Suppressor macrophage treated with lipopolysaccharide for 1 hour (primary cell): Measurements from ENCODE around the gene FAM76A.
A peak's percentile ranks its signal among the peaks of the same experiment; 100 is the strongest.
"Not testable (repeated sequence)": the region's sequence is repeated elsewhere in the genome, so short reads cannot be mapped to it uniquely, and the experiment has no call there.

ENCODE experiments used
- DNase-seq, 3 donors: peaks; one replicate each; pipeline ENCODE4 v3.0.0-alpha.2; 2020 to 2022

FAM76A gene

DNA sequence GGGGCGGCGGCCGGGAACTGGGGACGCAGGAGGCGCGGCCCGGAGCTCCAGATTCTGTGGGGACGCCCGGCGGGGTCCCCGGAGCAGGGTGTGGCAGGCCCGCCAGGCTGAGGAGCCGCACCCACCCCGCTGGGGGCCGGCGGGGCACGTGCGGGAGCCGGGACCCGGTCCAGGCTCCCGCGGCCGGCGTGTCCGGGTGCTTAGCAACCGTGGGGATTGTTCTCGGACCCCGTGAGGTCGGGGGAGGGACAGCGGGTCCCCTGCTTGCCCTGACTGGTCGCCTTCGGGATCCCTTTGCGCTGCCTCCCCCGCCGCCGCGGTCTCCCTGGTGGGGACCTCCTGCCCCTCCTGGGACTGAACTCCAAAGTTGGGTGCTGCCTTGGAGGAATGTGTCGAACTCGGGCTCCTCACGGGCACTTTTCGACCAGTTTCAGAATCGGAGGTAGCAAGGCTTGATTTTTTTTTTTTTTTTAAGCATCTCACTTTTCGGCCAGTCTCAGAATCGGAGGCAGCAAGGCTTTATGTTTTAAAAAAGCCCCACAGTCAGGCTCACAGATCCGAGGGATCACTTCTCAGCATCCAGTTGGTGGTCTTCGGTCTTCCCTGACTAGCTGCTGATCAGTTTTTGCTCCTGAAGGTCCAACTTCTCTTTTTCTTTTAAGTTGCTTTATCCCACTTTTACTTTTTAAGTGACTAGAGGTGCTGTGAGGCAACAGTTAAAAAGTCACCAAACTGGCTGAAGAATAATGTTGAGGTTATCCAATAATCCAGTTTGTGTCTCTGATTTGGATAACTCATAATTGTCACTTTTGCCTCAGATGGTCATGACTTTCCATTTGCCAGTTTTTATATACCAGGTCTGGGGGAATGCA lies 648 bp downstream of the FAM76A start:
- DNase-seq, result peak; percentile 51 to 76 (median 55)

DNA sequence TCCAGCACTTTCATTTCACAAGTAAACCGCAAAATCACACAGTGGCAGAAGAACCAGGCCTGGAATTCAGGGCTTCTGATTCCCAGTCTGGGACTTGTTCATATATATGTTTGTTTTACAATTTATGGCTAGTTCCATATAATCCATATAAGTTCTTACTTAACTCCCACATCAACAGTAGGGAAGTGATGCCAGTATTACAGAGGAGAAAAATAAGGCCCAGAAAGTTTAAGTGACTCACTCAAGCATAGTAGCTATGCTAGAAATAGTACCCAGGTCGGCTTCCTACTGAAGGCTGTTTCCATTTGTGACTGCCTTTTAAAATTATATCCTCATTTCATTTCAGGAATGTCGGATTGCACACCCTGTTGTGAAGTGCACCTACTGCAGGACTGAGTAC lies 1.4 kb downstream of the FAM76A start:
- peak; percentile 64 to 84 (median 74) for DNase-seq

DNA sequence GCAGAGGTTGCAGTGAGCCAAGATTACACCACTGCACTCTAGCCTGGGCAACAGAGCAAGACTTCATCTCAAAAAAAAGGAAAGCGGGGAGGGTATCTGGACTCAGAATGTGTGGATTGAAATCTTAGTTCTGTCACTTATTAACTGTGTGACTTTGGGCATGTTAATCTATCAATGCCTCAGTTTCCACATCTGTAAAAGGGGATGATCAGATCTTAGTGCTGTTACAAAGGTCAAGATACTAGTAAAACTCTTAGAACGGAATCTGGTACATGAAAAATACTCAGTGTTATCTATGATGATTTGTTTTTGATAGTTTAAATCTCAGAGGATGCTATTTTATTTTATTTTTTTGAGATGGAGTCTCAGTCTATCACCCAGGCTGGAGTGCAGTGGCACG lies 10.5 kb downstream of the FAM76A start:
- DNase-seq, result no peak

DNA sequence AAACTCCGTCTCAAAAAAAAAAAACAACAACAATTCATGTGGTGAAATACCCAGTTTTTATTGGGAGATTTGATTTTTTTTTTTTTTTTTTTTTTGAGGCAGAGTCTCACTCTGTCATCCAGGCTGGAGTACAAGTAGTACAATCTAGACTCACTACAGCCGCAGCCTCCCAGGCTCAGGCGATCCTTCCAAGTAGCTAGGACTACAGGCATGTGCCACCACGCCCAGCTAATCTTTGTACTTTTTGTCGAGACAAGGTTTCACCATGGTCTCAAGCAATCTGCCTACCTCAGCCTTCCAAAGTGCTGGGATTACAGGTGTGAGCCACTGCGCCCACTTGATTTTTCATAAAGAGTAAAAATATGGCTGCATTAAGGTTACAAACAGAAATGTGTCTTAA lies 15.4 kb downstream of the FAM76A start:
- DNase-seq, result no peak

DNA sequence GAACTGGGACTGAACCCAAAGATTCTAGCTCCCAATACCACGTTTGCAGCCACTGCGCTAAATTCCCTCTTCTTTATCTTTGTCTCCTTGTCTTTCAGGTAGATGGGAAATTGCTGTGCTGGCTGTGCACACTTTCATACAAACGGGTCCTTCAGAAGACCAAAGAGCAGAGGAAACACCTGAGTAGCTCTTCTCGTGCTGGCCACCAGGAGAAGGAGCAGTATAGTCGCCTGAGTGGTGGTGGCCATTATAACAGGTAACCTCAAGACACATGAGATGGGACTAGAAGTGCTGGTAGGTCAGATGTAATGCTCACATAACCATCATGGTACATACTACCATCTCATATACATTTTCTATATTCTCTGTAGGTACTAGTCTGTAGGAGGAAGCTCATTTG lies 18.8 kb downstream of the FAM76A start:
- no peak for DNase-seq

DNA sequence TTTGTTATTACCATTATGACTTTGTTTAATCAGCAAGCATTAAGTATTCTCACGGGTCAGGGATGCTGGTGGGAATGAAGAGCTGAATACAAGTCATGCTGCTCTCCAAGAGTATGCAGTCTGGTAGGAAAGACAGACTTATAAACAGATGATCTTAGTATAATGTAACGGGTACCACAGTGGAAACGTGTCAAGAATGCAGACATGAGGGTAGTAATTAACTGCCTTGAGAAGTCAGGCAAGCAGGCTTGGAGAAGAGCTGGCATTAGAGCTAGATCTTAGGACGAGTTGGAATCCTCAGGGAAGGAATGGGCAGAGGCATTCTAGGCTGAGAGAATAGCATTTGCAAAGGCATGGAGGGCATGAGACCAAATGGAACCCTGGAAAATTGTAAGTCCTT lies 19.7 kb downstream of the FAM76A start:
- no peak for DNase-seq

DNA sequence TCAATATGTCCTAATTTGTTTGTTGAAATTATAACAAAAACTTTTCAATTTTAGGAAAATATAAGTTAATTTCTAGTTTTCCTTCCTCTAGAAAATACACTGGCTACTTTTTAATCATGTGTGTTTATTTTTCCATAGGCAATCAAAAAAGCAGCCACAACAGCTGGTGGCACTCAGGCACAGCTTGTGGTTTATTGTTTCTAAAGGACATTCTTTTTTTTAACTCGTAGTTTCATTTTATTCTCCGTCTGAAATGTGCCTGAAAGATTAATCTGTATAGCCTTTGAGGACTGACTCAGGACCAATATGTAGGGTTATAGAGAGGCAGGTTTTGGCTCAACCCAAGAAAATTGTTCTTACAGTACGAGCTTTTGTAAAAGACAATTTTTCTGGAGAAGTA lies 26.6 kb downstream of the FAM76A start:
- DNase-seq, result no peak

DNA sequence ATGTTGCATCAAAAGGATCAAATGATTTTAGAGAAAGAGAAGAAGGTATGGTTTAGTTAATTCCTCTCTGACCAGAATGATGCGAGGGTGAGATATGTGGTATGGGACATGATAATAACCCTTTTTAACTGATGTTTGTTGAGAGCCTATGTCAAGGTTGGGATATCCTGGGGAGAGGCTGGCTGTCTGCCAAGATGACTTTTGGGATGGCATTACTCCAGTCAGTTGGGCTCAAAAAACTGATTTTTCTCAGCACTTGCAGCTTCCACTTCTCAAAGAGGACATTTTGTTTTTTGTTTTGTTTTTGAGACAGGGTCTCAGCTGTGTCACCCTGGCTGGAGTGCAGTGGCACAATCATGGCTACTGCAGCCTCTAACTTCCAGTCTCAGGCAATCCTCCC lies 29.5 kb downstream of the FAM76A start:
- no peak for DNase-seq

DNA sequence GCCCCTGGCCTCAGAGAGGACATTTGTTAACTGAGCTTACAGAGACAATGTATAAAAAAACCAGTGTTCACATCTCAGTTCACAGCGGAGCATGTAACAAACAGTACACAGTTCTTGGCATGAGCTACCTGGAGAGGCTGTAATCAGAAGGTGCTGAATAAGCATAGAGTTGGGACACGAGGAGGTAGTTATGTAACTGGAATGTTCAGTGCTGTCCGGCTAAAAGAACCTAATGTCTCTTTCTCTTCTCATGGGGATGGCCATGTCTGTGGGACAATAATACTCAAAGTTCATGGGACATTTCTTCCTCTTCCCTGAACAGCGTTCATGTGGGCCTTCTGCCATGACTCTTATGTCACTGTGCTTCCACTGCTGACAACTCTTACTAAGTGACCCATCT lies 30.1 kb downstream of the FAM76A start:
- DNase-seq, result no peak

DNA sequence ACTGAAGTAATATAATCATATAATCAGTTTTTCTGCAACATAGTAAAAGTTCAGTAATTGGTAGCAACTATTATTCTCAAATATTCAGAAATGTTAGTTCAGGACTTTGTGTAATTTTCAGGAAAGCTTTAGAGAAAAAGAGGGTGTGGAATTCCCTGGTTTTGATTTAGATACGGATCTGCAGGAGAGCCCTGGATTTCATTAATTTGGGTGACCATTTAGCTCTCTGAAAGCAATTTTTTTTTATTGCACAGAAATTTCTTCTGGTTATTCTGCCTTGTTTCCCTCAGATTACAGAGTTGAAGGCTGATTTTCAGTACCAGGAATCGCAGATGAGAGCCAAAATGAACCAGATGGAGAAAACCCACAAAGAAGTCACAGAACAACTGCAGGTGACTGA lies 33.5 kb downstream of the FAM76A start:
- DNase-seq, result no peak

DNA sequence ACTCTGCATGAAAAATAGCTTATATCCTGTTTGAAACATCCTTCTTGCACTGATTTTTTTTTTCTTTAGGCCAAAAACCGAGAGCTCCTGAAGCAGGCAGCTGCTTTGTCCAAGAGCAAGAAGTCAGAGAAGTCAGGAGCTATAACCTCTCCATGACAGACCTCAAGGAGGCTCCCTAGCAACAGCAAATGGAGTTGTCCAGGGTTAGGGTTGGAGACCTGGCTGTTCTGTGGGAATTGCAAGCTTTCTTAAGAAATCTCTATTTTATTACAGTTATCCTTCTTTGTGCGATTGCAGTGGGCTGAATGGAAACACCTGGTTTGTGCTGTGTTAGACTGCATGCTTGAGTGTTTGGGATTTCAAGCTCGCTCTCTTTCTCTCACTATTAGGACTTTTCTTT lies 34.7 kb downstream of the FAM76A start:
- no peak for DNase-seq

DNA sequence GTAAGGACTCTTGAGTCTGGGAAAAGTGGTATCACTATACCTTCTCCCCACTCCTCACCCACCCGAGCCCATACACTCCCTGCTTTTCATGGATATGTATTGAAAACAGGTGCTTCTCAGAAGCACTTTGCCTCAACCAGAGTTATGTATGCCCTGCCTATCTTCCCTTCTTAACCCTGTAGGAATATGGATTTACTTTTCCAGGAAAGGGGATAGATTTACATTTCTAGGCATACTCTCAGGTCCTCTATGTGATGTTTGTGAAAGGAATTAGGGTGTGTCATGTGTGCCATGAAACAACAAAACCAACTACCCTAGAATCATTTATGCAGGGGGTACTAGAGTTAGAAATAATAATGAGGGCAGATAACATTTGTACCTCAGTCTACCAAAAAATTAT lies 36.3 kb downstream of the FAM76A start:
- no peak for DNase-seq

DNA sequence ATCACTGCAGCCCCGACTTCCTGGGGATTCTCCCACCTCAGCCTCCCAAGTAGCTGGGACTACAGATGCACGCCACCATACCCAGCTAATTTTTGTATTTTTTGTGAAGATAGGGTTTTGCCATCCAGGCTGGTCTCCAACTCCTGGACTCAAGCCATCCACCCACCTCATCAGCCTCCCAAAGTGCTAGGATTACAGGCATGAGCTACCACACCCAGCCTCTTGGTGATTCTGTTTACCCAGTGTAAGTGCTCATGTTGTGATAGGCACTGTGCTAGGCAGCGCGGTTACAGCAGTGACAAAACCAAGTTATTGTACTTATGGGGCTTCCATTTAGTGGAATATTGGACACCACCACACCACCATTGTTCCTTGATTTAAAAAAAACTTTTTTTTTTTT lies 37.6 kb downstream of the FAM76A start:
- DNase-seq, result no peak

DNA sequence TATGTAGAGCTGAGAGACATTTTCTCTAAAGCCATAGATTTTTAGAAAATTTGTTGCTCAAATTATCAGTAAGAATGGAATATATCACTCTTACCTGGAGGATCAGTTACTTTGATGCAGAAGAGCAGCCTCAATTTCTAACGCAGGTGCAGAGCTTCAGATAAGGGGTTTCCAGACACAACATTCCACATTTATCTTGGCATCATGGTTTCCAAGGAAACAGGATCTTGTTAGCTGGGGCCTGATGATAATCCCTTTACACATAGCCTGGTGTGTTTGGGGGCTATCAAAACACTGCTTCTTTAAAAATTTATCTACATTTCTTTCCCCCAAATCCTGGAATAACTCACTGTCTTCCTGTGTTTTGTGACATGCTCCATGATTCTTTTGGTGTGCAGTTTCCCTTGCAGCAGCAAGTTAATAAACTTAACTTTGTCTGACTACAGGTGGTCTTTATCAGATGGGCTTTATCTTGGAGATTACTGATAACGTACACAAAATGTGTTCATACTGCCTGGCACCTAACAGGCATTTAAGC lies 44.6 kb downstream of the FAM76A start:
- DNase-seq, result no peak

DNA sequence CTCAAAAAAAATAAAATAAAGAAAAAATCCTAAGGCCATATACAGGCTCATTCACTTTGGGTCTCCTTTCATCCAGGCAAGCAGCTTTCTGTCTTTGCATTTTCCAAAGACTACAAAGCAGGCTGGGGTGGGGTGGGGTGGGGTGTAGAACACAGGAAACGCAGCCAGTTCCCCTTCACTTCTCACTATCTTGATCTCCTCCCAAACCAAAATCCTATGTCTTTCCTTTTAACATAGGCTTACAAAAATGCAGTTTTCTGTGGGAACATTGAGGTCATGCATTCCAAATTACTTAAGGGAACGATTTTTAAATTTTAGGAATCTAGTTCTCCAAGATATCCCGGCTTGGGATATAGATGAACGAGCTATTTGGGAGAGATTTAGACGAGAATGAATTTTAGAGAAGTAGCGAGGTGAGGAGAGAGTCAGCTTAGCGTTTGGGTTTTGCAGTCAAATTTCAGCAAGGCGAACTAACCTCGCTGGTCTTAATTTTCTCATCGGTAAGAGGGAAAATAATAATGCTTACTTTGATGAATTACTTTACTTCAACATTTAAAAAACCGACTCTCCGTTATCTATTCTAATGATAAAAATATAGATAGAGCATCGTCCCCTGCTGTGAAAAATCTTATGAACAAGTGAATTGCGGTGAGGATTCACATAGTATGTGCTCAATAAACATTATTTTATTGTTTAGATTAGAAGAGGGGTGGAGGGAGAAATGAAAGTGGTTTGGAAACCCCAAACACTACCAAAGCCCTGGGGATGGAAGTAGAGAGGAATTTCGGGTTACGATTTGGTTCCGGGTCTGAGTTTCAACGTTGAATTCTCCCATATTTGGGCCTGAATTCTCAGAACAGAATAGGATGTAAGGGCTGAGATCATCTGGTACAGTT lies 46.5 kb downstream of the FAM76A start:
- DNase-seq, result peak in 2 of 3 donors; percentile 27 to 28

DNA sequence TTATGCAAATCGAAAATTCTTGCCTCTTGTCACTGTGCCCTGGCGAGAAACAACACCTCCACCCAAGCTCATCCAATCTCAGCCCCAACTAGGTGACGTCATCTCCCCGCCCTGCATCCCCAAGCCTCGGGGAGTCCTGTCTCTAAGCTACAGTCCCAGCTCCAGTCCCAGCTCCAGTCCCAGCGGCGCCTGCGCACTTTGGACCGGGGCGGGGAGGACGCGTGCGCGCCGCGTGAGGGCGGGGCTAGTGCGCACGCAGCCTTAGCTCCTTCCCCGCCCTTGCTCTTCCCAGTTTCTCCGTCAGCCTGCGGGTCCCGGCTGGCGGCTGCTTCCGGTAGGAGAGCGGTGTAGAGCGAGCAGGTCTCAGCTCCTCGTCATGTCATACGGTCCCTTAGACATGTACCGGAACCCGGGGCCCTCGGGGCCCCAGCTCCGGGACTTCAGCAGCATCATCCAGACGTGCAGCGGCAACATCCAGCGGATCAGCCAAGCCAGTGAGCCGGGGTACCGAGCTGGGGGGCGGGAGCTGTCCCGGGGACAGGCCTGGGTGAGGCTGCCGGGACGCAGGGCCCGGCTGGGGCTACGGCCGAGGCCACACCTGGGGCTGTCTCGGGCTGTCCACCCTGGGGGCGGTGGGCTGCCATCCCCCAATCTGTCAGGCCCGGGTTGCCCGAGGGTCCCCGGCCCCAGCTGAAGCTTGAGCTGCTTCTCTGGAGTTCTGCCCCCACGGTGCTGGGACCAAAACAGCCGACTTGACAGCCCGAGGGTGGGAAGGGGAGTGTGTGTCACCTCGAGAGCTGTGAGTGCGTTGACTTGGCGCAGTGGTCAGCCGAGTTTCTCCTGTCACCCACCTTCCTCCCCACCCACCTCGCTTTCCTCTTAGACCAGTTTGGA lies 47.4 kb downstream of the FAM76A start, which contains the start of gene STX12:
Gene STX12 (plus strand): TSS at position 288 of the 894 bp plus-strand sequence. CDS start 89 bp downstream, at position 377.
- peak; percentile 100 for DNase-seq

DNA sequence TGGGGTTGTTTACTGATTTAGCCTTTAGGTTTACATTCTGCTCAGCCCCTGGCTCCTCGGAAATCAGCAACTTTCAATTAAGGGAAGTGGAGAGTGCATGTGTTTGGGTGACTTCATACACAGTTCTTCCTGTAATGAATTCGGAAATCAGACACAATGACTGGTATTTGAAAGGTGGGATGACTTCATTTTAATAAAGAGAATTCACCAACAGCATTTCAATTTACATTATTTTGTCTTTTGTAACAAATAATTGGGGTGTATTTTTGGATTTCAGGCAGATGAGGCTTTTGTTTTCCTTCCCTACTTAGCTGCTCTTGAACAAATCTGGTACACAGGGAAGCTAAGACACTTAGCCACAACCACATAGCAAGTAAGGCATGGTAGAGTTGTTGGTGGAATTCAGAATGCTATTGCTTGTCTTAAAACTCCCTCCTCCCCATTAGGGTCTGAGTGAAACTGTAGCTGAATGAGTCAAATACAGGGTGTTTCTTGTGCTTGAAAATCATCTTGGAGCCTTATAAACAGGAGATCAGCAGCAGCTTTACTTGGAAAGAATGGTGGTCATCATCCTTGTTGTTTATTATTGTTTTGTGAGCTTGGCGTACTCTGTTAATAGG lies 48.2 kb downstream of the FAM76A start:
- DNase-seq, result peak; percentile 69 to 85 (median 81)

DNA sequence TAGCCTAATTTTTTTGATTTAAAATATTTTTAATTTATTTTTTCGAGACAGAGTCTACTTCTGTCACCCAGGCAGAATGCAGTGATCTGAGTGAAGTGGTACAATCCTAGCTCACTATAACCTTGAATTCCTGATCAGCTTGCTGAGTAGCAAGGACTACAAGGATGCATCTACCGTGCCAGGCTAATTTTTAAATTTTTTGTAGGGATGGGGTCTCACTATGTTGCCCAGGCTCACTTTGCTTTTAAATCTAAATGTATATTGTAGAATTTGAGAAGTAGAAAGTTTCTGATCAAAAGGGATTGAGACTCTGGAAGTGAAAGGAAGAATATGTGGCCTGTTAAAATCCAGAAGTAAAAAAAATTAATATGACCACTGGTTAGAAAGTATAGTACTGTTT lies 48.9 kb downstream of the FAM76A start:
- DNase-seq, result no peak

DNA sequence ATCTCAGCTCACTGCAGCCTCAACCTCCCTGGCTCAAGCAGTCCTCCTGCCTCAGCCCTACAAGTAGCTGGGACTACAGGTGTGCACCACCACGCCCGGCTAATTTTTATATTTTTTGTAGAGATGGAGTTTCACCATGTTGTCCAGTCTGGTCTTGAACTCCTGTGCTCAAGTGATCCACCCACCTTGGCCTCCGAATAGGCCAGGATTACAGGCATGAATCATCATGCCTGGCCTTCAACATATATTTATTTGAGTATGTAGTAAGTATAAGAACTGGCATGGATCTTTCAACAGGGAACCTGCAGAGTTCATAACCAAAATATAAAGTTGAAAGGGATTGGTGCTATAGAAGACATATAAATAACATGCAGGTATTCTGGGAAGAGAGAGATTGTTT lies 49.6 kb downstream of the FAM76A start:
- DNase-seq, result not testable (repeated sequence)

DNA sequence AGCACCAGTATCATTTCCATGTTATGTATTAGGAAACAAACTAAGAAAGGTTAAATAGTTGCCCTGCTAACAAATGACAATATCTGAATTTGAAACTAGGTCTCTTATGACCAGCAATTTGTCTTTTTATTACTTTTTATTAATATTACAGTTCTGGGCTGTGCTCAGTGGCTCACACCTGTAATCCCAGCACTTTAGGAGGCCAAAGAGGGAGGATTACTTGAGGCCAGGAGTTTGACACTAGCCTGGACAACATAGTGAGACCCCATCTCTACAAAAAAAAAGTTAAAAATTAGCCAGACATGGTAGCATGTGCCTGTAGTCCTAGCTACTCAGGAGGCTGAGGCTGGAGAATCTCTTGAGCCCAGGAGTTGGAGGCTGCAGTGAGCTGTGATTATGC lies 50.5 kb downstream of the FAM76A start:
- not testable (repeated sequence) for DNase-seq

DNA sequence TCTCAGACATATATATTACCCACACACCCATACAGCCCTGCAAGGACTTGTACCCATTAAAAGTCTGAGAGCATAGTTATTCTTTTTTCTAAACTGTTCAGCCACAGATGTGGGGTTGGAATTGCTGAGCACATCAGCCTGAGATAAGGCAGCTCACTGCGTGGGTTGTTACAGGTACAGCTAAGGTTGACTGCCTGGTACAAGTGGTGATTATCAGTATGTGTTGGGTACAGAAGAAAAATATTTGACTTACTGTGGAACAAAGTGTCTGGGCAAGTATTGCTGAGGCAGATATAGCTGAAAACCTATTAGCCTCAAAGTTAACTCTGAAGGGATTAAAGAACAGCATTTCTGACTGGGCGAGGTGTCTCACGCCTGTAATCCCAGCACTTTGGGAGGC lies 52.3 kb downstream of the FAM76A start:
- DNase-seq, result no peak

DNA sequence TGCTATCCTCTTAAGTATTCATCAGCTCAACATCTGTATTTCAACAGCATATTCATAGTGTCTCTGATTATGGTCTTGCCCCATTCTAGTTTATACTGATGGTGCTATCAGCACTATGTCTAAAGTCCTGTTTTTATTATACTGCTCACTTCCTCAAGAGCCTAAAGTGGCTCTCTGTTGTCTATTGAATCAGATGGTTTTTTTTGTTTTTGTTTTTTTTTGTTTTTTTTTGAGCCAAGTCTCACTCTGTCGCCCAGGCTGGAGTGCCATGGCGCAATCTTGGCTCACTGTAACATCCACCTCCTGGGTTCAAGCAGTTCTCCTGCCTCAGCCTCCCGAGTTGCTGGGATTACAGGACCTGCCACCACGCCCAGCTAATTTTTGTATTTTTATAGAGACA lies 53.4 kb downstream of the FAM76A start:
- DNase-seq, result peak in 1 of 3 donors; percentile 25
